Effector CD8-positive, alpha-beta T cell (primary cell): ENCODE data around the gene CRCP.
"Not testable (repeated sequence)": the region's sequence is repeated elsewhere in the genome, so short reads cannot be mapped to it uniquely, and the experiment has no call there.

ENCODE experiments used
- DNase-seq: peaks from one replicate; lab custom pipeline; 2025; lab: John Stamatoyannopoulos, UW

The CRCP gene

GRCh38 chr7:66105263-66105748 is 9.3 kb upstream of the CRCP start:
- no peak for DNase-seq

- DNase-seq, result not testable (repeated sequence)
Observed at GRCh38 chr7:66108410-66108809, 6.2 kb upstream of the CRCP start.

GRCh38 chr7:66110856-66111255 is 3.8 kb upstream of the CRCP start:
- no peak for DNase-seq

- DNase-seq, result not testable (repeated sequence)
Observed at GRCh38 chr7:66116680-66117420, 2.2 kb downstream of the CRCP start.

GRCh38 chr7:66118603-66119002 is 4.0 kb downstream of the CRCP start:
- no peak for DNase-seq

- DNase-seq, result no peak
Observed at GRCh38 chr7:66119245-66119850, 4.7 kb downstream of the CRCP start.

- DNase-seq, result no peak
Observed at GRCh38 chr7:66123175-66123528, 8.5 kb downstream of the CRCP start.

- DNase-seq, result not testable (repeated sequence)
Observed at GRCh38 chr7:66124569-66124861, 9.9 kb downstream of the CRCP start.

- DNase-seq, result no peak
Observed at GRCh38 chr7:66125052-66125694, 10.5 kb downstream of the CRCP start.

- DNase-seq, result not testable (repeated sequence)
Observed at GRCh38 chr7:66125781-66126352, 11.2 kb downstream of the CRCP start.

- DNase-seq, result not testable (repeated sequence)
Observed at GRCh38 chr7:66127172-66127571, 12.5 kb downstream of the CRCP start.

- no peak for DNase-seq
Observed at GRCh38 chr7:66138994-66139752, 24.5 kb downstream of the CRCP start.

- no peak for DNase-seq
Observed at GRCh38 chr7:66140924-66141323, 26.3 kb downstream of the CRCP start.

- DNase-seq, result no peak
Observed at GRCh38 chr7:66142334-66142733, 27.7 kb downstream of the CRCP start.

- no peak for DNase-seq
Observed at GRCh38 chr7:66142996-66143395, 28.3 kb downstream of the CRCP start.

GRCh38 chr7:66143876-66144332 is 29.3 kb downstream of the CRCP start:
- no peak for DNase-seq

GRCh38 chr7:66145400-66146104 is 30.9 kb downstream of the CRCP start:
- no peak for DNase-seq

GRCh38 chr7:66146701-66147100 is 32.1 kb downstream of the CRCP start:
- no peak for DNase-seq

GRCh38 chr7:66147657-66148056 is 33.0 kb downstream of the CRCP start:
- DNase-seq, result not testable (repeated sequence)

GRCh38 chr7:66150471-66150870 is 35.8 kb downstream of the CRCP start:
- DNase-seq, result no peak
